GM10266 (cell line): ENCODE results near the gene CLEC4A.
"Not testable (repeated sequence)": the region's sequence is repeated elsewhere in the genome, so short reads cannot be mapped to it uniquely, and the experiment has no call there.

Source experiments
- DNase-seq: peaks from one replicate; pipeline ENCODE4 v3.0.0; 2012; ENCODE audit errors: extremely low spot score
- CTCF ChIP-seq: IDR thresholded peaks from 2 replicates; pipeline ENCODE4 v1.5.1; 2012; ENCODE audit warnings: mild to moderate bottlenecking, low read depth; ENCODE audit not compliant: control insufficient read depth, insufficient read depth; ENCODE audit errors: missing control alignments

Gene CLEC4A

GRCh38 chr12:8081251-8081920, 42.0 kb upstream of the CLEC4A start:
- no peak for DNase-seq
- TF ChIP-seq CTCF: no peak

- no peak for TF ChIP-seq CTCF
- no peak for DNase-seq
Observed at GRCh38 chr12:8082808-8083100, 40.7 kb upstream of the CLEC4A start.

GRCh38 chr12:8084351-8084750, 39.1 kb upstream of the CLEC4A start:
- not testable (repeated sequence) for DNase-seq

- no peak for DNase-seq
- no peak for TF ChIP-seq CTCF
Observed at GRCh38 chr12:8087666-8088065, 35.8 kb upstream of the CLEC4A start.

GRCh38 chr12:8088574-8088973, 34.8 kb upstream of the CLEC4A start:
- TF ChIP-seq CTCF: no peak
- peak; percentile 28 for DNase-seq

- DNase-seq: not testable (repeated sequence)
Observed at GRCh38 chr12:8089277-8089676, 34.1 kb upstream of the CLEC4A start.

GRCh38 chr12:8089716-8090115, 33.7 kb upstream of the CLEC4A start:
- DNase-seq: no peak
- no peak for TF ChIP-seq CTCF

GRCh38 chr12:8093291-8093690, 30.1 kb upstream of the CLEC4A start:
- TF ChIP-seq CTCF: no peak
- DNase-seq: no peak
